Body of pancreas (tissue), 4 donors: ENCODE measurements around the gene PRKAA1.

ENCODE experiments used
- POLR2A ChIP-seq, 3 donors: fragments of 450-650 bp; IDR thresholded peaks; one replicate each; pipeline ENCODE4 v1.6.1; 2016; ENCODE audit warnings: antibody characterized with exemption in 3 of 3, mild to moderate bottlenecking in 2 of 3
- TF ChIP-seq, protein P1 (sequence below), 7 experiments: fragments of 450-650 bp in 4 of 7; fragments of 200-600 bp in 3 of 7; sonication (generic) in 3 of 7; IDR thresholded peaks; one replicate each; pipeline ENCODE4 v1.5.1; 2016 to 2019; ENCODE audit warnings: antibody characterized with exemption in 7 of 7

DNA sequence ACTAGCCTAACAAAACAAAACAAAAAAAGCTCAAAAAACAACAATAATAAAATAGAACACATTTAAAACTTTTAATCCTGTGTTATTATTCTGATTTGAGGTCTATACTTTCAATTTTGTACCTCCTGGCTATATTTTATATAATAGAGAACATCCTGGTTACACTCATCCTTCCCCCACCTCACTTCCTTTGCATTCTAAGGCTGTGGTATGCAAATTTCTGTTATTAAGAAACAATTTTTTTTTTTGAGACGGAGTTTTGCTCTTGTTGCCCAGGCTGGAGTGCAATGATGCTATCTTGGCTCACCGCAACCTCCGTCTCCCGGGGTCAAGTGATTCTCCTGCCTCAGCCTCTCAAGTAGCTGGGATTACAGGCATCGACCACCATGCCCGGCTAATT lies 39.9 kb upstream of the PRKAA1 start:
- no peak for TF ChIP-seq POLR2A (IDR thresholded peaks at IDR 0.05)
- TF ChIP-seq, protein P1, sequence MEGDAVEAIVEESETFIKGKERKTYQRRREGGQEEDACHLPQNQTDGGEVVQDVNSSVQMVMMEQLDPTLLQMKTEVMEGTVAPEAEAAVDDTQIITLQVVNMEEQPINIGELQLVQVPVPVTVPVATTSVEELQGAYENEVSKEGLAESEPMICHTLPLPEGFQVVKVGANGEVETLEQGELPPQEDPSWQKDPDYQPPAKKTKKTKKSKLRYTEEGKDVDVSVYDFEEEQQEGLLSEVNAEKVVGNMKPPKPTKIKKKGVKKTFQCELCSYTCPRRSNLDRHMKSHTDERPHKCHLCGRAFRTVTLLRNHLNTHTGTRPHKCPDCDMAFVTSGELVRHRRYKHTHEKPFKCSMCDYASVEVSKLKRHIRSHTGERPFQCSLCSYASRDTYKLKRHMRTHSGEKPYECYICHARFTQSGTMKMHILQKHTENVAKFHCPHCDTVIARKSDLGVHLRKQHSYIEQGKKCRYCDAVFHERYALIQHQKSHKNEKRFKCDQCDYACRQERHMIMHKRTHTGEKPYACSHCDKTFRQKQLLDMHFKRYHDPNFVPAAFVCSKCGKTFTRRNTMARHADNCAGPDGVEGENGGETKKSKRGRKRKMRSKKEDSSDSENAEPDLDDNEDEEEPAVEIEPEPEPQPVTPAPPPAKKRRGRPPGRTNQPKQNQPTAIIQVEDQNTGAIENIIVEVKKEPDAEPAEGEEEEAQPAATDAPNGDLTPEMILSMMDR (IDR thresholded peaks at IDR 0.05) = no peak
